ENCODE results near the gene SIMC1.
"Not testable (repeated sequence)": the region's sequence is repeated elsewhere in the genome, so short reads cannot be mapped to it uniquely, and the experiment has no call there.

The SIMC1 gene

DNA sequence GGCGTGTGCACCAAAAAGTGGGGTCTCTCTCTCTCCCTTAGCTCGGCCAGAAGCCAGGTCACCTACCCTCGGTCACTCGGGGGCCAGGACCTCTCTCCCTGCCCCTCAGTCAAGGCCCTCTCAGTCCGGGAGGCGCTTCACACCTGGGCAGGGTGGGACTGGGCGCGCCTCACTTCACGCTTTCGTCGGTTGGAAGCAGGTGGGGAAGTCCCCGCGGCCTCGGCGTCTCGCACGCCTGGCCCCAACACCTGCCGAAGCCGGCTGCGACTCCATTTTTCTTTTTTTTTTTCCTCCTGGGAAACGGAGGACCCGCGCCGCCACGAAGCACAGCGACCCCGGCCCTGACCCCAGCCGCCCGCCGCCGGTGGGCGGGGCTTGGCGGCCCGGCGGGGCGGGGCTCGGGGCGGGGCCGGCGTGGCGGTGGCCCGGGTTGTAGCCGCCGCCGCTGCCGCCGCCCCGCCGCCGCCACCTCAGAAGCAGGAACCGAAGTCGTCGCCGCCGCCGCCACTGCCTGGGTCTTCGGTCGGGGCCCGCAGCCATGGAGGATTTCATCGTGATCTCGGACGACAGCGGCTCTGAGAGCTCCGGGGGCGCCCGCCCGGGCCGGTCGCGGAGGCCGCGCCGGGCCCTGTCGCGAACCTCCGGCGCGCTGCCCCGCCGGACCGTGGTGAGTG, at the start of gene SIMC1:
SIMC1 (plus strand) TSS at position 454 of the 674 bp plus-strand sequence; CDS start at position 539, 85 bp downstream.
- peak; percentile 45 for DNase-seq (ENCODE audit: low spot score)

DNA sequence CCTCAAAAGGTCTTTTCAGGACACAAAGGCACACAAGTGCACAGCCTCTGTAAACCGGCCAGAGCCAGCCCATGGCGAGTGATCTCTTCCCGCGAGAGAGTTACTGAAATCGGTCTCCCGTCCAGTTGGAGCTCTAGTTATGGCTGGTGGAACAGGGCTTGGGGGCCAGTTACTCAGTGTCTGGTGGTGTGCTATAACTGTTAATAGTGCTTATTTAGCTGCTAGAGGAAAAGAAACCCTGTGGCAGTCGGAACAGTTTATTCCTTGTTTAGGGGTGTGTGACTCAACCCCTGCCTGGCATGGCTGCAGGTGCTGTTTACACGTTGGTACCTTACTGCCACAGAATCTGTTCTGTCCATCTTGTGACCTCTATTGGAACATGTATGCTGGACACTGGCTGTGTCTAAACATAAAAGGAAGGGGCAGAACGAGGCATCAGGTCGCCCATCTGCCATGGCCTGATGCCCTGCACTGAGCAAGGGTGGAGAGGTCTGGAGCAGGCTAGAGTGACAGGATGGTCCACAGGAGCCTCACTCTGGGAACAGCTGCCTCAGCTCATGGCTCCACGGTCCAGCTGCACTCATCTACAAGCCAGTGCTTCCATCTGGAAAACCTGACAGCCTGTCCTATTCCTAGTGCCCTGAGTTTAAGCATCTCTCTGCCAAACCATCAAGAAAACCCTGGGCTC, 49.6 kb upstream of the SIMC1 start:
- no peak for DNase-seq (ENCODE audit: low spot score)

DNA sequence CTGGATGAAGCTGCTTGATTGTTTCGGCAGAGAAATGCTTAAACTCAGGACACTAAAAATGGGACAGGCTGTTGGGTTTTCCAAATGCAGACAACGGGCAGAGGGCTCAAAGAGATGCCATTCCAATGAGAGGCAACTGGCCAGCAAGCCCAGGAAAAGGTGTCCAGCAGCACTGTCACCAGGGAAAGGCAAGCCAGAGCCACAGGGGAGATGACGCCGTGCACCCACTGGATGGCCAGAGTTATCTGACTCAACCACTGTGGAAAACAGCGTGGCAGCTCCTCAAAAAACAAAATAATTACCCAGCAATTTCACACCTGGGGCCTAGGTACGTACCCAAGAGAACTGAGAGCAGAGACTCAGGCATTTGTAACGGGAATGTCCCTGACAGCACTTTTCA, 48.4 kb upstream of the SIMC1 start:
- DNase-seq (ENCODE audit: low spot score): no peak

DNA sequence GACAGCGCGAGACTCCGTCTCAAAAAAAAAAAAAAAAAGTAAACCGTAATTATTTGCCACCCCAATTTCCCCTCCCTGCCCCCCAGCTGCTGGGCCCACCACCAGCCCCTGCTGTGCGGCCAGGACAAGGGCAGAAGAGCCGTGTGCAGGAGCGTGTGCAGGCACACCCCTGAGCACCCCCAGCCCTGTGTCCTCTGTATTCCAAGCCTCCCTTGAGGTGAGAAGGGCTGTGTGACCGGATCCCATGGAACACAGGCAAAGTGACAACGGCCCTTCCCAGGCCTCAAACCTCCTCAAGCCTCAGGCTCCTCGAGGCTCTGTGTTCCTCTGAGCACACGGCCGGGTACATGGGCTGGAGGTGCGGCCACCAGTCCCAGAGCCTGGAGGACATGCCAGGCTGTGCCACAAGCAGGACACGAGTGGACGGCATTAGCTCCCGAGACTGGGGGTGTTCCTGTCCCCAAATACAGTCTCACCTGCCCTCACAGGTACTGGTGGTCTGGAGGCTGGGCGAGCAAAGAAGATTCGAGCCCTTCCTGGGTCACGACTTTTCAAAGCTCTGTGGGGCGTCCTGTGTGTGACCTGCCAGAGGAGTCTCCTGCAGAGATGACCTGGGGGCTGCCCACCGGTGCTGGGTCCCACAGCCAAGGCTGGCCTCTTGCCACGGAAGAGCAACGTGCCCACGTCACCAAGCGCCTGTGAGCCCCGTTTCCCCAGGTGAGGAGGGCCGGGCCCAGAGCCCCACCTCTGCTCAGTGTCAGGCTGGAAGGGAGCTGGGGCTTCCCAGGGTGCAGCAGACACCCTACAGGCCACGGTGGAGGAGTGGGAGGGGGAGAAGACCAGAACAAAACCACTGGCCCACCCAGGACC, 47.1 kb upstream of the SIMC1 start:
- DNase-seq (ENCODE audit: low spot score): no peak

DNA sequence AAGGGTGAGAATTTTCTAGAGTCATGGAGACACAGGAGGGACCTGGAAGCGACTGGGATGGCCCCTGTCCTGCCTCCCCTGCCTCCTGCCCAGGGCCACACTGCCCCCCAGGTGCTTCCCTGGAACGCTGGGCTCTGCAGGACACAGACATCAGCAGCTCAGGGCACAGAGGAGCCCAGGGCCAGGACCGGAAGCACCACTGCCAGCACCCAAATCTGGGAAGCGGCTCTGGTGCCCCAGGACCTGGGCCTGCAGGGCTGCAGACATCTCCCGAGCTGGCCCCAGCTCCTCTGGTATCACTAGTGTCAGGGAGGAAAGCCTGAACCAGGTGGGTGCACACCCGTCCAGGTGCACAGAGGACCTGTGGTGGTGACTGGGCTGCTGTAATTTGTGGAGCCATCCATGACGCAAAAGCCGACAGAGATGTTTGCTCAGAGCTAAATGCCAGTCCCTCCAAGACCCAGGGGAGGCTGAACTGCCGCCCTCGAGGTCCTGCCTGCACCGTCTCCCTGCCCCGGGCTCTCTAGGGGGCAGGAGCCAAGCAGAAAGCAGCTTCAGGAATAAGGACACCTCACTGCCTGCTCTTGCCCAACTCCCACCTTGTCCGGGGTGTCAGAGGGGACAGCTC, 46.0 kb upstream of the SIMC1 start:
- DNase-seq (ENCODE audit: low spot score): no peak

DNA sequence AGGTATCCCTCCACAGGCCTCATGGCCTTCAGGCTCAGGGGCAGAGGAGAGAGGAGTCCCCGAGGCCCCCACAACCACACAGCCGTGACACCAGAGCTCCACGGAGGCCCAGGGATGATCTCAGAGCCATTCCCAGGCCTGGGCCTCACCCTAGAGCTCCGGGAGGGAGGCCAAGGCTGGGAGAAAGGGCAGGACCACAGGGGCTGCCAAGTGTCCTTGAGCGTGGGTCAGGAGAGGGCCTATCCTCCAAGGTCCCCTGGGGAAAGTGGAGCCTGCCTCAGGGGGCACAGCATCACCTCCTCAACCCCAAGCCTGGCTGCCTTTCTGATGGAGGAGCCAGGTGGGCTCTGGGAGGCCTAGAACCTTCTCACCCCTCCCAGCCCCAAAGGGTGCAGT, 45.5 kb upstream of the SIMC1 start:
- not testable (repeated sequence) for DNase-seq (ENCODE audit: low spot score)

DNA sequence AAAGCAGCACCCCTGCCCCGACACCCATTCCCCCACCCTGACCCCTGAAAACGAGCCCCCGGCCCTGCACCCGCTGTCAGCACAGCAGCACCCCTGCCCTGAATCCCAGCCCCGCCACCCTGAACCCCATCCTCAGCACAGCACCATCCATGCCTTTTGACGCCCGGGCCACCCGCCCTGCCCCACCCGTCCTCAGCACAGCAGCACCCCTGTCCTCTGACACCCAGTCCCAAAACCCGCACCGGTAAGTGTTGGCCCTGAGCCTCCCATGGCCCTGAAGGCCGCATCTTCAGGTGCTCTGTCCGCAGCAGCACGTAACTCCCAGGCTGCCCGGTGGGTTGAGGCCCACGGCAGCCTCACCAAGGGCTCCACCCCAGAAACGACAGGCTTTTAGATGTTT, 44.6 kb upstream of the SIMC1 start:
- not testable (repeated sequence) for DNase-seq (ENCODE audit: low spot score)

DNA sequence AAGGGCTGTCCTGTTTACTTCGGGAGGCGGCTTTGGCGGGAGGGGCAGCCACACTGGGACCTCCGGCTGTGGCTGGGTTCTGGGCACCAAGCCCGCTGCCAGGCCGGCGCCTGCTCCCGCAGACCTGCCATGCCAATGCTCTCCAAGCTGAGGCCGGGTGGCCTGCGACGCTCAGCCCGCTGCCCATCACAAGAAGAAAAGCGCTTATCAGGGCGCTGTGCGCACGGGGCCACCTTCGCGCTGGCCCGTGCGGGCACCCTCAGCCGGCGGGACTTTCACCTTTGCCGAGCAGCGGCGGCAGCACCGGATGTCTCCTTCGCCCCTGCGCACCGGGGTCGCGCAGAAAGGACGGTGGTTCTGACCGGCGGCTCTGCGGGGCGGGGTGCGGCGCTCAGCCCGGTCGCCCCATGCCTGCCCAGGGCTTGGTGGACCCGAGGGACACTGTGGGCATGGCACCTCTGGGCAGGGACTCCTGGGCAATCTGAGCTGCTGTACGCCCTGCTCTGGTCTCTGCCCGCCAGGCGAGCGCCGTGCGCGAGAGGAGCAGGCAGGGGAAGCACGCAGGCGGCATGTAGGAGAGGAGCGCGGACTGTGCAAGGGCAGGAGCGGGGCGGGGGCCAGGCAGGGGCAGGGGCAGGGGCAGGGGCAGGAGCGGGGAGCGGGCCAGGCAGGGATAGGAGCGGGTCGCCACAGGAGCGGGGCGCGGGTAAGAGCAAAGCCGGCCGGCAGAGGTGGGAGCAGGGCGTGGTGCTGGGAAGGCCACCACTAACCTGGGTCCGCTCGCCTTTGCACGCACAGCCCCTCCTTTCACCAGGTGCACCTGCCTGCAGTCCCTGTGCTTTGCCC, 43.8 kb upstream of the SIMC1 start:
- DNase-seq (ENCODE audit: low spot score): not testable (repeated sequence)

DNA sequence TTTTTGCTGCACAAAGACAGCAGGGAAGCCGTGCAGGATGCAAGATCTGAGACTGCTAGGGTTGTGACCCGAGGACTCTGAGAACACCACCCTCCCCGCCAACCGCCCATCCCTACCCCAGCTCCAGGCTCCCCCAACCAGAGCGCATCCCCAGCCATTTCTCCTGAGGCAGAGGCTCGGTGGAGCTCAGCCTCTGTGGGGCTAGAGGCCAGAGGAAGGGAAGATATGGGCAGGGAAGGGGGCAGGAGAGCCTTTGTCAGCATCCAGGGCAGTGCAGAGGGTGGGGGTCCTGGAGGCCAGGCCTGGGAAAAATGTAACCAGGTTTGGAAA, 43.2 kb upstream of the SIMC1 start:
- DNase-seq (ENCODE audit: low spot score): not testable (repeated sequence)

DNA sequence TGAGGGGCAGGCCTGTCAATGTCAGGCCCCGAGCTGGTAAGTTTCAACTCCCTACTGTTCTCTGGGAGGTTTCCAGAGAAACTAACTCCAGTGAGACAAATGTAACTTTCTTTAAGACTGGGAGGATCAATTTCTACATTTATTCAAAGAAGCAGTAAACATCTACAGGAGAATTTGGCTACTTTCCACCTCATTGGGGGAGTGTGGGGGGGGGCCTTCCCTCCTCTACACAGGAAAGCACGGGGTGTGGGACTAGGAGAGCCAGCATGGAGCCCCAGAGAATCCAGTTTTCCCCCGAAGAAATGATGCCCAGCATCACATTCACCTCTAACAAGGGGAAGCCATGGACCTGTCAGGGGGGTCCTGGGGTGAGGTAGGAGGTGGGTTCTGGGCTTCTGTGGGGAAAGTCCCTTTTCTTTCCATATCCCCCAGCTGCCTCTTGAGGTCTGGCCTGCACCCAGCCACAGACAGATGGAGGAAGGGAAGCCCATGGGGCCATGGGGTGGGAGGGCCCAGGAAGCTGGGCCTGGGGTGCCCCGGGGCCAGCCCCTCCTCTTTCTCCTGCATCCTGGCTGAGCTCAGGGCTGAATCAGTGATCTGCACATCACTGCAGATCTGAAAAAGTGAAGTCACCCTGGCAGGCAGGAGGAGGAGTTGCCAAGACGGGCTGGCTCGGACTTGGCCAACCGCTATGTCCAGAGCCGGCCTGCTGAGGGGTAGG, 42.6 kb upstream of the SIMC1 start:
- not testable (repeated sequence) for DNase-seq (ENCODE audit: low spot score)

DNA sequence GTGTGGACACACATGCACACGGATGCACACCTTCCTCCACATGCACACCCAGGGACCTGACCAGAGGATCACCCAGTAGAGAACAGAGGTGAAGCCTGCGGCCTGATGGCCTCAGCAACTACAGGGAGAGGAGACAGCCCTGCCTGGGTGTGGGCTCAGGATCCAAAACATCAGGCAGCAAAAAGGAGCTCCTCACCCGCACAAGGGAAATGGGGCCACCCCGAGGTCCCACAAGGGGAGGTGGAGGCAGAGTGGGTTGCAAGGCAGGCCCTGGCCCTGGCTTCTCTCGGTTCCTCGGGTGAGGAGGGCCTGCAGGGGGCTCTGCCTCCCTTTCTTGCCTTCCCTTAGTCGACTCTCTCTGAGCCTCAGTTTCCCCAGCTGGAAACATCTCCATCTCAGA, 41.4 kb upstream of the SIMC1 start:
- DNase-seq (ENCODE audit: low spot score): not testable (repeated sequence)

DNA sequence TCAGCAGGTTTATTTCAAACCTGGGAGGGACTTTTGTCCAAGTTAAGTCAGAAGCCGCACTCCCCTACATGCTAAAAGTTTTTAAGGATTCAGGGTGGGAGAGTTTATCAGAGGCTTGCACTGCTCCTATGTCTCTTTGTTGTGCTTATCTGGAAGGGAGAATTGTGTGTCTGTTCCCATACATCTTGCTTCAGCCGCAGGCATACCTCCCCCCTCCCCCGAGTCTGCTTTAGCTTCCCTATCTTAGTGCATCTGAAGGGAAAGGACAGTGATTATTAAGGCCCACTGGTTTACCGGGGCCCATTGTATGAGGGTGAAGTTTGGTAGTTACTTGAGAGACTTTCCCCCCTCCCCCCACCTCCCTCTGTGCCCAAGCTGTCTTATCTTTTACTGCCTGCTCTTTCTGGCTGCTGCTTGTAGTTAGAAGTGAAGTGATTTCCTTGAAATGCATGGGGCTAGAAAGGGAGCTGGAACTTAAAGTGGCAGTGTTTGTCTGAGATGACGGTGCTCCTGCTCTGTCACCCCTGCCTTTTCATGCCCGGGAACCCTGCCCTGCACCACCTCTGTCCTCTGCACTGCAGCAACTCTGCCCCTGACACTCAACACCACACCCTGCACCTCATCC, 40.9 kb upstream of the SIMC1 start:
- DNase-seq (ENCODE audit: low spot score): not testable (repeated sequence)

DNA sequence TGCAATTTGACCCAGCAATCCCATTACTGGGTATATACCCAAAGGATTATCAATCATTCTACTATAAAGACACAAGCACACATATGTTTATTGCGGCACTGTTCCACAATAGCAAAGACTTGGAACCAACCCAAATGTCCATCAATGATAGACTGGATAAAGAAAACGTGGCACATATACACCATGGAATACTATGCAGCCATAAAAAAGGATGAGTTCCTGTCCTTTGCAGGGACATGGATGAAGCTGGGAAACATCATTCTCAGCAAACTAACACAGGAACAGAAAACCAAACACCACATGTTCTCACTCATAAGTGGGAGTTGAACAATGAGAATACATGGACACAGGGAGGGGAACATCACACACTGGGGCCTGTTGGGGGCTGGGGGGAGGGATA, 39.9 kb upstream of the SIMC1 start:
- DNase-seq (ENCODE audit: low spot score): not testable (repeated sequence)

DNA sequence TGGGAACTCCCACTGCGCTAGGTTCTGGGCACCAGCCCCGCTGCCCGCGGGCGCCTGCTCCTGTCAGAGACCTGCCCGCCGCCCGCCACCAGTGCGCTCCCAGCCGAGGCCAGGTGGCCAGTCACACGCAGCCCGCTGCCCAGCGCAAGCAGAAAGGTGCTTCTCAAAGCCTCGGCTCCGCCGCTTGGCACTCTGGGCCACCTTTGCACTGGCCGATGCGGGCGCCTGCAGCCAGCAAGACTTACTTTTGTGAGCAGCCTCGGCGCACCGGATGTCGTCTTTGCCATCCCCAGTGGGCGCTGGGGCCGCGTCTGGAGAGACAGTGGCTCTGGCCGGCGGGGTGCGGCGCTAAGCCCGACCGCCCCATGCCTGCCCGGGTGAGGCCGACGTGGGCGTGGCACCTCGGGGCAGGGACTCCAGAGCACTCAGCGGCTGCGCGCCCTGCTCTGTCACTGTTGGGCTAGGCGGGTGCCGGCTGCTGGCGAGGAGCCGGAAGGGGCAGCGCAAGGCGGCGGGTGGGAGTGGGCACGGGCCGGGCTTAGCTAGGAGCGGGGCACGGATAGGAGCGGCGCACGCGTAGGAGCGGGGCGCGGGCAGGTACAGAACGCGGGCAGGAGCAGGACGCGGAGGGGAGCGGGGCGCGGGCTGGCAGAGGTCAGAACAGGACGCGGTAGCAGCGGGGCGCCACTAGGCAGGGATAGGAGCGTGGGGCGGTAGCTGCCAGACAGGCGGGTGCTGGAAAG, 39.1 kb upstream of the SIMC1 start:
- DNase-seq (ENCODE audit: low spot score): not testable (repeated sequence)

DNA sequence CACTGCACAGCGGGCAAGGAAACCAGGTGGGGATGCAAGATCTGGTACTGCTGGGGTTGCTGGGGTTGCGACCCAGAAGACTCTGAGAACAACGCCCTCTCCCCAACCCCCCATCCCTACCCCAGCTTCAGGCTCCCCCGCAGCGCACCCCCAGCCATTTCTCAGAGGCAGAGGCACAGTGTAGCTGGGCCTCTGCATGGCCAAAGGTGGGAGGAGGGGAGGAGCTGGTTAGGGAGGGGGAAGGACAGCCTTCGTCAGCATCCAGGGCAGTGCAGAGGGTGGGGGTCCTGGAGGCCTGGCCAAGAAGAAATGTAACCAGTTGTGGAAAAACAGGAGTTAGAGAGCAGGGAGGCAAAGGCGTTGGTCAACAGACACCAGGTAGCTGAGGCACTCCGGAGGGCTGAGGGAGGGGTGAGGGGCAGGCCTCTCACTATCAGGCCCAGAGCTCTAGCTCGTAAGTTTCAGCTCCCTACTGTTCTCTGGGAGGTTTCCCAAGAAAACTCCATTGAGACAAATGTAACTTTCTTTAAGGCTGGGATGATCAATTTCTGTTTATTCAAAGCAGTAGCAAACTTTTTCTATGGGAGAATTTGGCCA, 38.3 kb upstream of the SIMC1 start:
- DNase-seq (ENCODE audit: low spot score): not testable (repeated sequence)

DNA sequence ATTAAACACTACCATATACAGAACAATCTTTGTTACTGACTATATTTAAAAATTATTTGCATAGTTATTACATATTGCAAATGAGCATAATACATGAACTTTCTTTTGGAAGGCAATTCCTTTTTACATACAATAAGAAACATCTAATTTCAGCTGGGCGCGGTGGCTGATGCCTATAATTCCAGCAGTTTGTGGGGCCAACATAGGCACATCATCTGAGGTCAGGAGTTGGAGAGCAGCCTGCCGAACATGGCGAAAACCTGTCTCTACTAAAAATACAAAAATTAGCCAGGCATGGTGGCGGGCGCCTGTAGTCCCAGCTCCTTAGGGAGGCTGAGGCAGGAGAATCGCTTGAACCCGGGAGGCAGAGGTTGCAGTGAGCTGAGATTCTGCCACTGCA, 36.4 kb upstream of the SIMC1 start:
- DNase-seq (ENCODE audit: low spot score): no peak

DNA sequence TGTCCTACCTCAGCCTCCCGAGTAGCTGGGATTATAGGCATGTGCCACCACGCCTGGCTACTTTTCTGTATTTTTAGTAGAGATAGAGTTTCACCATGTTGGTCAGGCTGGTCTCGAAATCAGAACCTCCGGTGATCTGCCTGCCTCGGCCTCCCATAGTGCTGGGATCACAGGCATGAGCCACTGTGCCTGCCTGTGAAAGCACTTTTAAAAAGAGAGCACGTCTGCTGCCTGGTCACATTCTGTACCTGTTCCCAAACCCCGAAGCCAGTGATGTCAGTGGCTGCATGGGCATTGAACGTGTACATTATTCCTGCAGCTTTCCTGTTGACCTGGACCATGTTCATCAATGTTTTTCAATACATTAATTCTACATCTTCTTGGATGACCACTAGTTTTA, 35.1 kb upstream of the SIMC1 start:
- no peak for DNase-seq (ENCODE audit: low spot score)

DNA sequence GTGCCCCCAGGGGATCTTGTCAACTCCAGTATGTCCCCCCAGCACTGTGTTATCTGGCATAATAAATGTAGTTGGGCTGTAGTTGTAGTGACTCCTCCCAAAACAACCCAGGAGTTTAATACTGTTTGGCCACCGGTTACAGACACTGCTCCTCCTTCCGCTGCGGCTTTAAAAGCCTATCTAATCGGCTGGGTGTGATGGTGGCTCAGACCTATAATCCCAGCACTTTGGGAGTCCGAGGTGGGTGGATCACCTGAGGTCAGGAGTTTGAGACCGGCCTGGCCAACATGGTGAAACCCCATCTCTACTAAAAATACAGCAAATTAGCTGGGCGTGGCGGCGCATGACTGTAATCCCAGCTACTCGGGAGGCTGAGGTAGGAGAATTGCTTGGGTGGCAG, 34.7 kb upstream of the SIMC1 start:
- not testable (repeated sequence) for DNase-seq (ENCODE audit: low spot score)

DNA sequence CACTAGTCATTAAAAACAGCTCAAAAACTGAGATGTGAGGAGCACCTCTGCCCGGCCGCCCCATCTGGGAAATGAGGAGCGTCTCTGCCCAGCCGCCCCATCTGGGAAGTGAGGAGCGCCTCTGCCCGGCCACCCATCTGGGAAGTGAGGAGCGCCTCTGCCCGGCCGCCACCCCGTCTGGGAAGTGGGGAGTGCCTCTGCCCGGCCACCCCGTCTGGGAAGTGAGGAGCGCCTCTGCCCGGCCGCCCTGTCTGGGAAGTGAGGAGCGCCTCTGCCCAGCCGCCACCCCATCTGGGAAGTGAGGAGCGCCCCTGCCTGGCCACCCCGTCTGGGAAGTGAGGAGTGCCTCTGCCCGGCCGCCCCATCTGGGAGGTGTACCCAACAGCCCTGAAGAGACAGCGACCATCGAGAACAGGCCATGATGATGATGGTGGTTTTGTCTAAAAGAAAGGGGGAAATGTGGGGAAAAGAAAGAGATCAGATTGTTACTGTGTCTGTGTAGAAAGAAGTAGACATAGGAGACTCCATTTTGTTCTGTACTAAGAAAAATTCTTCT, 23.7 kb upstream of the SIMC1 start:
- DNase-seq (ENCODE audit: low spot score): not testable (repeated sequence)

Measured in hepatic stellate cell (primary cell).